A549 (cell line): ENCODE measurements around the gene VAMP5. TPM values are rescaled to one million over a fixed set of nuclear protein-coding genes. Genes with fewer than 3 reads are reported as not detected.
"Not testable (repeated sequence)": the region's sequence is repeated elsewhere in the genome, so short reads cannot be mapped to it uniquely, and the experiment has no call there.

Experiments used
- ATAC-seq, 2 experiments: fragments of 200-7000 bp in 1 of 2; fragments of >200 bp in 1 of 2; cut with Nextera tagmentation in 1 of 2; cut with Tn5 transposase in 1 of 2; 3 replicates each; pipeline versions ENCODE4 v1.8.0 to v1.9.1; 2018 to 2020; ENCODE audit warnings: mild to moderate bottlenecking in 1 of 2, moderate library complexity in 1 of 2
- CTCF ChIA-PET: fragments of 300-600 bp; sonication (Branson Sonifier 250); formaldehyde crosslinking; extraction: SDS; loops from one replicate; lab custom pipeline; 2021; ENCODE audit warnings: antibody characterized with exemption, inconsistent platforms; lab: Yijun Ruan, JAX
- POLR2A ChIA-PET: fragments of 350-600 bp; formaldehyde crosslinking; extraction: SDS; loops from one replicate; lab custom pipeline; 2021; ENCODE audit warnings: antibody characterized with exemption, inconsistent platforms; lab: Yijun Ruan, JAX
- DNase-seq, 2 experiments: peaks; one replicate each; pipeline versions ENCODE4 v3.0.0 to v3.0.0-alpha.2; 2011 to 2016; ENCODE audit warnings: low read depth in 1 of 2, low spot score in 1 of 2
- FAIRE-seq: peaks from 2 replicates; lab custom pipeline; 2011; peaks lifted over from hg19 to GRCh38; lab: Jason Lieb, UNC
- H3K27ac ChIP-seq, 2 experiments: fragments of >200 bp; sonication (Bioruptor Twin); formaldehyde crosslinking; 3 replicates each; pipeline ENCODE4 v1.5.1; 2016 to 2017
- H3K4me1 ChIP-seq: fragments of >200 bp; sonication (Bioruptor Twin); formaldehyde crosslinking; 3 replicates; pipeline ENCODE4 v1.6.1; 2016
- H3K4me2 ChIP-seq: fragments of >200 bp; sonication (Bioruptor Twin); formaldehyde crosslinking; 3 replicates; pipeline ENCODE4 v1.6.1; 2016
- H3K4me3 ChIP-seq: fragments of >200 bp; sonication (Bioruptor Twin); formaldehyde crosslinking; 3 replicates; pipeline ENCODE4 v1.5.1; 2016
- H3K9me3 ChIP-seq: fragments of >200 bp; sonication (Bioruptor Twin); formaldehyde crosslinking; 3 replicates; pipeline ENCODE4 v1.6.1; 2016
- CEBPB ChIP-seq, 2 experiments: fragments of >200 bp in 1 of 2; sonication (Bioruptor Twin) in 1 of 2; formaldehyde crosslinking in 1 of 2; IDR thresholded peaks; 2 replicates each; pipeline ENCODE4 v1.6.1; 2012 to 2016
- FOSB ChIP-seq: fragments of 250-450 bp; sonication (Bioruptor Pico); IDR thresholded peaks from 2 replicates; pipeline ENCODE4 v1.5.0; 2020; ENCODE audit warnings: mild to moderate bottlenecking, moderate library complexity
- FOXS1 ChIP-seq: fragments of 250-450 bp; sonication (Bioruptor Pico); IDR thresholded peaks from 2 replicates; pipeline ENCODE4 v1.5.0; 2020; ENCODE audit warnings: mild to moderate bottlenecking, moderate library complexity
- KDM1A ChIP-seq: fragments of 200-600 bp; sonication (generic); IDR thresholded peaks from 2 replicates; pipeline ENCODE4 v1.6.1; 2016; ENCODE audit warnings: low read depth, mild to moderate bottlenecking
- NFE2L2 ChIP-seq: fragments of 150-350 bp; conservative IDR thresholded peaks from 2 replicates; pipeline ENCODE4 v1.6.1; 2014; ENCODE audit warnings: low read length
- RARB ChIP-seq: fragments of 250-450 bp; sonication (Bioruptor Pico); IDR thresholded peaks from 2 replicates; pipeline ENCODE4 v1.8.0; 2021; ENCODE audit warnings: mild to moderate bottlenecking, moderate library complexity
- RFX5 ChIP-seq: fragments of 450-650 bp; IDR thresholded peaks from 2 replicates; pipeline ENCODE4 v1.7.1; 2014; ENCODE audit warnings: antibody characterized with exemption, mild to moderate bottlenecking, moderate library complexity
- TFCP2L1 ChIP-seq: fragments of 250-450 bp; sonication (Bioruptor Pico); IDR thresholded peaks from 2 replicates; pipeline ENCODE4 v1.5.0; 2021; ENCODE audit warnings: mild to moderate bottlenecking
- ZFP36 ChIP-seq: fragments of 450-650 bp; IDR thresholded peaks from 2 replicates; pipeline ENCODE4 v1.6.1; 2014; ENCODE audit warnings: borderline replicate concordance; ENCODE audit not compliant: partially characterized antibody
- WGBS: methylation state at CpG from one replicate; pipeline ENCODE4 v1.1.6; 2017; ENCODE audit errors: missing lambda C conversion rate; 5-methylcytosine and 5-hydroxymethylcytosine counted together
- polyA plus RNA-seq, 4 experiments: library from polyadenylated mRNA; depleted of rRNA in 3 of 4; stranded (reverse); fragments of >200 nt; fragmentation: RNase III in 1 of 4; extraction: RNeasy Plus Mini Kit Qiagen cat#74134 plus additional on column Dnase treatment in 1 of 4; gene quantifications; 2 replicates in 3 of 4; 3 replicates in 1 of 4; pipeline ENCODE4 v1.2.3, GENCODE V29; 2011 to 2017
- TF ChIP-seq, protein P1 (sequence below): fragments of 200-600 bp; sonication (generic); IDR thresholded peaks from 2 replicates; pipeline ENCODE4 v1.6.1; 2016; ENCODE audit warnings: antibody characterized with exemption, mild to moderate bottlenecking, moderate library complexity

Gene VAMP5
- polyA plus RNA-seq, 2 of the 4 experiments (the other 2 are of a cell fraction): 0.16 TPM; not detected in 1

DNA sequence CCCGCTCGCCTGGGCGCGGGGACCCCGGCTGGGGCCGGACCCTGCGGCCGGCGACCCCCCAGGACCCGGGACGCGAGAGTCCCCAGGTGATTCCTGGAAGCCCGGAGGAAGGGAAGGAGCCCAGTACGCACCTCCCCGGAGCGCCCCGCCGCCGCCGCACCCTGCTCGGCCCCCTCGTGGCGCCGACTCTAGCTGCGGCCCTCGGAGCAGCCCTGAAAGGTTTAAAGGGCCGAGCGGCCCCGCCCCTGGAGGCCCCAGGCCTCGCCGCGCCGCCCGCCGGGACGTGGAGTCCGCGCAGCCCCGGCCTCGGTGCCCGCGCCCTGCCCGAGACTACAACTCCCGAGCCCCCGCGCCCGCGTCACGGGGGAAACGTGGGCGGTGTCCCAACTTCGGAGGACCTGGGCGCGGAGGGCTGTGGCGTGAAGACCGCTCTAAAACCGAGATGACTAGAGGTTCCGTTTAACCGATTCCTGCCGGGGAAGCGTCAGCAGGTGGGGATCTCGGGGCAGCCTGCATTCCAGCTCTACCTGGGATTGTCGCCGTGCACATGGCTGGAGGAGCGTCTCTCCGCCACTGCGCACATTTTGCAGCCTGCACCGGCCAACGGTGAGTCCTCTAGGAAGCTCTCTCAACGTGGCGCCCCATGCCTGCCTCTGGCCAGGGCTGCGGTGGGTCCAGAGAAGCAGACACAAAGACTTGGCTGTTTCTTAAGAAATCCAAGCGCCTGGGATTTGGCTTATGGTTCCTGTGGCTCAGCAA is 18.4 kb downstream of the VAMP5 start, which contains the start of gene TMEM150A (continued):
- TF ChIP-seq, protein P1, sequence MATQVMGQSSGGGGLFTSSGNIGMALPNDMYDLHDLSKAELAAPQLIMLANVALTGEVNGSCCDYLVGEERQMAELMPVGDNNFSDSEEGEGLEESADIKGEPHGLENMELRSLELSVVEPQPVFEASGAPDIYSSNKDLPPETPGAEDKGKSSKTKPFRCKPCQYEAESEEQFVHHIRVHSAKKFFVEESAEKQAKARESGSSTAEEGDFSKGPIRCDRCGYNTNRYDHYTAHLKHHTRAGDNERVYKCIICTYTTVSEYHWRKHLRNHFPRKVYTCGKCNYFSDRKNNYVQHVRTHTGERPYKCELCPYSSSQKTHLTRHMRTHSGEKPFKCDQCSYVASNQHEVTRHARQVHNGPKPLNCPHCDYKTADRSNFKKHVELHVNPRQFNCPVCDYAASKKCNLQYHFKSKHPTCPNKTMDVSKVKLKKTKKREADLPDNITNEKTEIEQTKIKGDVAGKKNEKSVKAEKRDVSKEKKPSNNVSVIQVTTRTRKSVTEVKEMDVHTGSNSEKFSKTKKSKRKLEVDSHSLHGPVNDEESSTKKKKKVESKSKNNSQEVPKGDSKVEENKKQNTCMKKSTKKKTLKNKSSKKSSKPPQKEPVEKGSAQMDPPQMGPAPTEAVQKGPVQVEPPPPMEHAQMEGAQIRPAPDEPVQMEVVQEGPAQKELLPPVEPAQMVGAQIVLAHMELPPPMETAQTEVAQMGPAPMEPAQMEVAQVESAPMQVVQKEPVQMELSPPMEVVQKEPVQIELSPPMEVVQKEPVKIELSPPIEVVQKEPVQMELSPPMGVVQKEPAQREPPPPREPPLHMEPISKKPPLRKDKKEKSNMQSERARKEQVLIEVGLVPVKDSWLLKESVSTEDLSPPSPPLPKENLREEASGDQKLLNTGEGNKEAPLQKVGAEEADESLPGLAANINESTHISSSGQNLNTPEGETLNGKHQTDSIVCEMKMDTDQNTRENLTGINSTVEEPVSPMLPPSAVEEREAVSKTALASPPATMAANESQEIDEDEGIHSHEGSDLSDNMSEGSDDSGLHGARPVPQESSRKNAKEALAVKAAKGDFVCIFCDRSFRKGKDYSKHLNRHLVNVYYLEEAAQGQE: no peak; the same call in 1 of the 2 replicates
- TF ChIP-seq, all 56 proteins: peak for 14

DNA sequence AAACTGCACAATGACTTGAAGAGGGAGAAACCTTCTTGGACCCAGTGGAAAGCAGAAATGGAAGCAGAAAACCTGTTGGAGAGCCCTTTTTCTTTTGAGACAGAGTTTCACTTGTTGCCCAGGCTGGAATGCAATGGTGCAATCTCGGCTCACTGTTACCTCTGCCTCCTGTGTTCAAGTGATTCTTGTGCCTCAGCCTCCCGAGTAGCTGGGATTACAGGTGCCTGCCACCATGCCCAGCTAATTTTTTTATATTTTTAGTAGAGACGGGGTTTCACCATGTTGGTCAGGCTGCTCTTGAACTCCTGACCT is 19.9 kb downstream of the VAMP5 start:
- H3K9me3 ChIP-seq, H3K4me3 ChIP-seq, FAIRE-seq, H3K27ac ChIP-seq, ATAC-seq, DNase-seq: not testable (repeated sequence)
- Histone ChIP-seq H3K4me2 (peak overlapping the region; percentile 81), H3K4me1 (peaks cover 20% of the 10 kb centered on the region)
- ChIA-PET POLR2A (interaction anchor here (3.9 kb wide), 1 partner anchor 9 kb away, joined by 19 read pairs; the partner anchor contains the start of gene RNF181), CTCF (interaction anchor here (0.9 to 2.6 kb wide), 9 partner anchors 10 to 303 kb away, joined by 3 to 8 read pairs (median 3); no protein-coding TSS in a partner anchor)
- 85% methylated on average over 3 of the region's 3 CpGs for WGBS

DNA sequence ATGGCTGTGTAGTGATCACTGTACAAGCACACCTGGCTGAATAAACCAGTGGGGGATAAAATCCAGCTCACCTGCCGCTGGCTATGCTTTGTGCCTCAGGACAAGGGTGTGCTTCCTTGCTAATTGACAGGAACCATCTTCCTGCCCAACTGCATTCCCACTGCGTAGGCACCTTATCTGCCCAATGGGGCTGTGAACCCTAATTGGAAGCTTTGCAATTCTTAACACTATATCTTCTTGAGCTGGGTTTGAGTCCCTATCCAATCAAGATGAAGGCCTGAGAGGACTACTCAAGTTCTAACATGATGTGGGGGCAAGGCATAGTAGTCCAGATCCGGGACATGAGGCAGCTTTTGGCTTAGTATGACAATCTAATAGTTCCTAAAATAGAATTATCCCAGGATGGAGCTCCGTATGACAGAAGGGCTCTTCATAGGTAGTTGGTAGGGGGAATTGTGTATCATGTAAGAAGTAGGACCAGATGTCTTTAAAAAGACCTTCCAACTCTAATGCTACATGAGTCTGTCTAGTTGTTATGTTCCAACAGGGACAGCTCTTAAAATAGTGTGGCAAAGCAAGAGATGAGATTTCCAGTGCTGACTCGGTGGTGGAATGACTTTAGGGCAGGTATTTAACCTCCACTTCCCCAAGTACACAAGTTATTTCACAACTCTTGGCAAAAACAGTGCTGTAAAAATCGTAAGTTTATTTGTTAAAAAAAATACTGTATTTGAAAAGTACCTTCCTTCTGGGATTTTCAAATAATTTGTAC is 20.5 kb downstream of the VAMP5 start:
- POLR2A ChIA-PET: interaction anchor here (1.4 to 3.9 kb wide), 2 partner anchors 10 to 167 kb away, joined by 3 to 19 read pairs; partner anchors contain the start of gene RNF181
- H3K4me3 ChIP-seq: no peak overlapping the region
- H3K27ac ChIP-seq: no peak overlapping the region
- WGBS: 72% methylated on average over 6 of the region's 6 CpGs
- TF ChIP-seq CEBPB (IDR thresholded peaks at IDR 0.05): 0 out of 4 replicates have a peak, but pooled peaks of 1 of the 2 experiments have one; percentile 8
- TF ChIP-seq ZFP36: no peak
- H3K4me2 ChIP-seq: no peak overlapping the region
- DNase-seq (no peak), FAIRE-seq (no peak), ATAC-seq (no peak)
- H3K9me3 ChIP-seq: no peaks in the 10 kb centered on the region
- CTCF ChIA-PET: interaction anchor here (0.8 to 2.6 kb wide), 13 partner anchors 10 to 304 kb away, joined by 3 to 8 read pairs (median 3); no protein-coding TSS in a partner anchor
- peaks cover 20% of the 10 kb centered on the region for H3K4me1 ChIP-seq

- Histone ChIP-seq H3K4me1 (peaks cover 26% of the 10 kb centered on the region), H3K4me3 (no peak overlapping the region), H3K9me3 (no peaks in the 10 kb centered on the region), H3K27ac (no peak overlapping the region), H3K4me2 (no peak overlapping the region)
- no peak for DNase-seq
- FAIRE-seq: no peak
- TF ChIP-seq KDM1A: no peak
- TF ChIP-seq RARB (CRISPR knock-in tag): no peak
- TF ChIP-seq FOXS1 (CRISPR knock-in tag): no peak
- no peak for TF ChIP-seq RFX5
- no peak for TF ChIP-seq NFE2L2
- TF ChIP-seq FOSB (CRISPR knock-in tag): no peak
- no peak for TF ChIP-seq TFCP2L1 (CRISPR knock-in tag)
- 80% methylated on average over 4 of the region's 4 CpGs for WGBS
- CTCF ChIA-PET: interaction anchor here (0.8 to 2.6 kb wide), 10 partner anchors 10 to 186 kb away, joined by 3 to 8 read pairs (median 3); no protein-coding TSS in a partner anchor
- POLR2A ChIA-PET: interaction anchor here (1.4 to 3.9 kb wide), 2 partner anchors 11 to 167 kb away, joined by 3 to 19 read pairs; partner anchors contain the start of gene RNF181
- ATAC-seq: no peak
Measured at GRCh38 chr2:85605406-85606115, 21.3 kb downstream of the VAMP5 start.
